NT2/D1 (cell line): ENCODE data around the gene CFAP210.

Experiments used
- SUZ12 ChIP-seq: IDR thresholded peaks from 2 replicates; pipeline ENCODE4 v1.6.1; 2011; ENCODE audit not compliant: insufficient read length, insufficient read depth; ENCODE audit errors: extremely low read depth
- YY1 ChIP-seq: IDR thresholded peaks from 2 replicates; pipeline ENCODE4 v1.6.1; 2011; ENCODE audit not compliant: insufficient read length, insufficient read depth
- ZNF274 ChIP-seq: IDR thresholded peaks from 2 replicates; pipeline ENCODE4 v1.6.1; 2011; ENCODE audit warnings: mild to moderate bottlenecking, low read depth, low read length

DNA sequence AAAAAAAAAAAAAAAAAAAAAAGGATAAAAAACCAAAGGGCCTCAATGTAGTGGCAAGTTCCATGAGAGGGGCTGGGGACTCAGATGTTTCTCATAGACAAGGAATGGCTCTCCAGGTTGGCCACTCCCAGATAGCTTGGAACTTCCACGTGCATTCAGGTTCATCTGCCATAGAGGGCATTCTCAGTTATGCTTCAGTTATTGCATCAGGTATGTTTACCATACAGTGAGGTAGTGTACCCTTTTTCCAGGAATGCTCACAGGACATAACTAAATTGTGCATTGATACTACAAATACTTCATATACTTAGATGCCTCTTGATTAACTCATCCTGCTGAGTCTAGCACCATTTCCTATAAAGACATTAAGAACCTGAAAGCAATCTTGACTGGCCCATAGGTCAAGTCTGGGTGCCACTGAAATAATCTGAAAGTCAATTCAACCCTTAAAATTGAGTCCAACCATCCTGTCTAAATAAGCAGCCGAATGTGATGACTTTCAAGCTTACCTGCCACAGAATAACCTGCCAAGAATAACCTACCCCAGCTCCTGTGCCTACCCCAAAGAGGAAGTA lies 24.8 kb upstream of the CFAP210 start:
- no peak for TF ChIP-seq YY1
- TF ChIP-seq ZNF274 = no peak
- TF ChIP-seq SUZ12 = no peak
